HG03342 (cell line): ENCODE measurements around the gene FOXJ2.
A peak's percentile ranks its signal among the peaks of the same experiment; 100 is the strongest.
"Not testable (repeated sequence)": the region's sequence is repeated elsewhere in the genome, so short reads cannot be mapped to it uniquely, and the experiment has no call there.

ENCODE experiments used
- ATAC-seq: cut with Tn5 transposase; IDR thresholded peaks from one replicate; pipeline ENCODE4 v1.9.1; 2021; ENCODE audit warnings: mild to moderate bottlenecking, moderate library complexity; ENCODE audit not compliant: unreplicated experiment

The FOXJ2 gene

DNA sequence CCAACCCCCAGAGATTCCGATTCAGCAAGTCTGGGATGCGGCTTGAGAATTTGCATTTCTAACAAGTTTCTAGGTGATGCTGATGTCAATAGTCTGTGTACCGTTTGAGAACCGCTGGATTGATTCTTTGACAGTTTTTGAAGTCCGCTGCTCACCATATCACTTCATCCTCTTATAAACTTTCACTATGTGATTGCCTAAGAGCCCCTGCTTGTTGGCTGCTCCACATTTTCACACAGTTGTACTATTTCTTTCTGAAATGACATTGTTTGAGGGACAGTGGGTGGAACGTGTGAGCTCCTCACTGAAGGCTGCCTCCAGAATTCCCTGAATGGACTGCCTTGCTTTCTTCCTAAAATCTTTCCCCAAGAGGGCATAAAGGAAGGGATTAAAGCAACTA is 26.0 kb downstream of the FOXJ2 start:
- ATAC-seq: no peak

DNA sequence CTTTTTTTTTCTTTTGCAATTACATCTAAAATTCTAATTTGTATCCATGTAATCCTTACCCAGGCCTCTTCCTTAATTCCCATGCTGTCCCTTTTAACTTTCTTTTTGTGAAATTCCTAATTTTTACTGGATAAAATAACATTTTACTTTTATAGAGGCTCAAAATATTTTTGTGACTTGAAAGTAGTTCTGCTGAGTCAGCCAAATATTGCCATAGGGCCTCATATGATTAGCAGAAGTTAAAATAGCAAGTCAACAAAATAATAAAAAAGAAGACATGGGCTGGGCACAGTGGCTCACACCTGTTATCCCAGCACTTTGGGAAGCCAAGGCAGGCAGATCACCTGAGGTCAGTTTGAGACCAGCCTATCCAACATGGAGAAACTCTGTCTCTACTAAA is 31.6 kb downstream of the FOXJ2 start:
- ATAC-seq: no peak

DNA sequence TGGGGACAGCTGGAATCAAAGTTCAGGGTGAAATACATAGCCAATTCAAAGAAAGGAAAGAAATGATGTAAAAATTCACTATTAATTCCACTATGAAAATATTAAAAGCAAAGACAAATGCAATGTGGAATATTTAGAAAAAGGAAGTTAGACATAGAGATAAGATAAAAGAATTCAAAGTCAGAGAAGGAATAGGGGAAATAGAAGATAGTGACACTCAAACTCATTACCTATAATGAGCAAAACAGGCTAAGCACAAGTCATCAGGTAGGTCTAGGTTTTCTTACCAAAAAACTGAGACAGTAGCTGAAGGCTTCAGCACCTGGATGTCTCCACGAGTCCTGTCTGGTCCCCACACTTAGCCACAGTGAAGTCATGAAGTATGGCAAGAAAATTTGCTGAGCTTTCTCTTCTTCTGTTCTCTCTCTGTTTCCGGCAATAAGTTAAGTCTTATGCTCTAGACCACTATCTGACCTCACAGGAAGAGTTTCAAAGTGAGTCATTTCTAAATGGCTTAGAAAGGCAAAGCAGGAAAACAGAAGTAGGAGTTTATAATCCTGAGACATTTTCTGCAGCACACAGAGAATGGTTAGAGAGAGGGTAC is 33.6 kb downstream of the FOXJ2 start, which contains the start of gene C3AR1:
TSS of gene C3AR1 (minus strand) at position 369 of the 604 bp plus-strand sequence. CDS start 6,174 bp downstream, outside the sequence.
- ATAC-seq: peak; percentile 84

DNA sequence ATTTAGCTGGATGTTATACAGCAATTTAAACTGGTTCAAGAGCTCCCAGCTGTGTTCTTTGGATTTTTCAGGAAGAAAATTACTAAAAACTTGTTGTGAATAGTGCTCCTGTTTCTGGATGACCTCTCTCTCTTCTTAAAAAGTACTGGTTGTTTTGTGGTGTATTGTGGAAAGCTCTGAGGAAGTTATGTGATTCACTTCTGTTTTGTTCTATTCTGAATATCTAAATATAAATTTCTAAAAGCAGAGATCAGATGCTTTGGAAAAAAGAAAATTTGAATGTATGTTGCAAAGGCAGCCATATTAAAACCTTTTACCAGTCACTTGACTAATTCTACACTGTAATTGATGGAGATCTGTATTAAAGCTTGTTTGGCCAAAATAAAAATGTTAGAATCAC is 37.1 kb downstream of the FOXJ2 start:
- ATAC-seq: no peak

DNA sequence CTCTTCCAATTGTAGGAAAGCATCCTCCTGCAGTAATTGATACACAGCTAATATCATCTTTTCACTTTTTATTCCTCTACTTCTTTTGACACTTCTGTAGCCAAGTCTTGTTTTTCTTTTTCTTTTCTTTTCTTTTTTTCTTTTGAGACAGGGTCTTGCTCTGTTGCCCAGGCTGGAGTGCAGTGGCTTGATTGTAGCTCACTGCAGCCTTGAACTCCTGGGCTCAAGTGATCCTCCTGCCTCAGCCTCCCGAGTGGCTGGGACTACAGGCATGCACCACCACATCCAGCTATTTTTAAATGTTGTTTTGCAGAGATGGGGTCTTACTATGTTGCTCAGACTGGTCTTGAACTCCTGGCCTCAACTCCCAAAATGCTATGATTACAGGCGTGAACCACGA is 39.3 kb downstream of the FOXJ2 start:
- not testable (repeated sequence) for ATAC-seq

DNA sequence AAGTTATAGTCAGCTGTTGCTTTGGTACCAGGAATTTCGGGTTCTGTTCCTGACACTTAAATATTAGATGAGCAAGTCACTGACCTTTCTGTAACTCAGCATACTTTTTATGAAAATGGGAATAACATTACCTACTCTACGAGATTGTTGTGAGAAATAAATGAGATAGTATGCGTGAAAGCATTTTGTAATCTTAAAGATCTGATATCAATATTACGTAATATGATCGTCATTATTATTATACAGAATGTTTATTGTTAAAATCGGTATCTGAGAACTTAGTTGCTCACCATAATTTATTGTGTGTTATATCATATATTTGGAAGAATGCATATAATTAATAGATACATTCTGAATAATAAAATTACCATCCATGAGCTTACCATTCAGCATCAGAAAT is 43.4 kb downstream of the FOXJ2 start:
- ATAC-seq: no peak

DNA sequence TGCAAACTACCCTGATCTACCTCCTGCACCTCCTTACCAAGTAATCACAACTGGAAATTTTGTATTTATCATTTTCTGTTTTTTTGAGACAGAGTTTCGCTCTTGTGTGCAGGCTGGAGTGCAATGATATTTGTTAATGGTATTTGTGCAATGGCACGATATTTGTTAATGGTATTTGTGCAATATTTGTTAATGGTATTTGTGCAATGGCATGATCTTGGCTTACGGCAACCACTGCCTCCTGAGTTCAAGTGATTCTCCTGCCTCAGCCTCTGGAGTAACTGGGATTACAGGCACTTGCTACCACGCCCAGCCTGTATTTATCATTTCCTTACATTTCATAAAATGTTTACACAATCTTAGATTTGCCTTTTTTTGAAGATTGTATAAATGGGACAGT is 43.9 kb downstream of the FOXJ2 start:
- ATAC-seq: no peak

DNA sequence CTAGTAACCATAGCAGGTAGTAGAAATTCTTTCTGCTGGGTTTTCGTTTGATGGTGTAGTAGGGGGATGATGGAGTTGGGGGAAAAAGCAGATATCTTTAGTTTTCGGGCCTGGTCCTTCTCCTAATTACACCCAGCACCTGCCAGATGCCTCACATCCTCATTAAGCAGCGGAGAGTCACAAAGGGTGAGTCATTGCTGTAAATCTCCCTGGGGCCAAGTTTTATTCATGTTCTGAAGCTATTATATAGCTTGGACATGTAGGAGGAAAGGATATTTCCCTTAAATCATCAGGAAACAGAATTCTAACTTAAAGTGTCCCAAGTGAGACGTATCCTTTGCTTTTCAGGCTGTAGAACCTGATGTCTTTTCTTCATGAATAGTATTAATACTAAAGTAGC is 44.7 kb downstream of the FOXJ2 start:
- ATAC-seq: no peak

DNA sequence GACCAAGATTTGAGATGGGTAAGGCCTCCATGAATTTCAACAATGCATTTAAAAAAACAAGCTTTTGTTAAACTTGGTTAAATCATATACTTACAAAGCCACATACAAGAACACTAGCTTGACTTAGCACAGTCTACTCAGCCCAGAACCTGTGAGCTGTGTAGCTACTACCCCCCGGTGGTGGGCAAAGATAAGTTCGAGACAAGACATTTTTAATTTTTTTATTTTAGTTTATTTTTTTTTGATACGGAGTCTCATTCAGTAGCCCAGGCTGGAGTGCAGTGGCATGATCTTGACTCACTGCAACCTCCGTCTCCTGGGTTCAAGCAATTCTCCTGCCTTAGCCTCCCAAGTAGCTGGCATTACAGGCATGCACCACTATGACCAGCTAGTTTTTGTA is 45.9 kb downstream of the FOXJ2 start:
- ATAC-seq: no peak

DNA sequence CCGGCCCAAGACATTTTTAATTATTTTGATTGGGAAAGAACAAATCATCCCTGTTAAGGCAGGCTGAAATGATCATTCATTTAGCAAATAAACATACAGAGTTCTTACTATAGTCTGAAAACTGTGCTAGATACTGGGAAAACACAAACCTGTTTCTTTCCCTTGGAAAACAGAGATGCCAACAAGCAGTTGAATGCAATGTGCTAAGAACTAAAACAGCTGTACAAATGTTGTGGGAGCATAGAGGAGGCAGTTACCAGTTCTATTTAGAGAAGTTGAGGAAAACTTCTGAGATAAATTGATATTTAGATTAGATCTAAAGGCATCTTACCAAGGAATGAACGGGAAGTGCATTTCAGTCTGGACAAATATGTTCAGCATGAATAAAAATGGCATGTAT is 46.4 kb downstream of the FOXJ2 start:
- no peak for ATAC-seq

DNA sequence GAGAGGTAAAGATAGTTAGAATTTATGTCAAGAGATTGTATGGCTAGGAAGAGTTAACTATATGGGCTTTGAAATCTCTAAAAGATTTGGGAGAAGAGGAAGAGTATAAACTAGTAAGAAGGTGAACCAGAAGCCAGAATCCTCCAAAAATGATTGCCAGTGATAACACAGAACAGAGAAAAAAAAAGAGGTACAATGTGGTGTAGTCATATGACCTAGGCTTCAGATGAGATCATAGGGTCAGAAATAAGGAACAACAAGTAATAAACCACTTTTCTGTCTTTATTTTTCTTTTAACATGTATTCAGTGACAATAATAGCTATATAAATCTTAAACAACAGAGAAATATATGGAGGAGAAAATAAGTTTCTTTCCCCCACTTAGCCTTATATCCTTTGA is 47.6 kb downstream of the FOXJ2 start:
- no peak for ATAC-seq

DNA sequence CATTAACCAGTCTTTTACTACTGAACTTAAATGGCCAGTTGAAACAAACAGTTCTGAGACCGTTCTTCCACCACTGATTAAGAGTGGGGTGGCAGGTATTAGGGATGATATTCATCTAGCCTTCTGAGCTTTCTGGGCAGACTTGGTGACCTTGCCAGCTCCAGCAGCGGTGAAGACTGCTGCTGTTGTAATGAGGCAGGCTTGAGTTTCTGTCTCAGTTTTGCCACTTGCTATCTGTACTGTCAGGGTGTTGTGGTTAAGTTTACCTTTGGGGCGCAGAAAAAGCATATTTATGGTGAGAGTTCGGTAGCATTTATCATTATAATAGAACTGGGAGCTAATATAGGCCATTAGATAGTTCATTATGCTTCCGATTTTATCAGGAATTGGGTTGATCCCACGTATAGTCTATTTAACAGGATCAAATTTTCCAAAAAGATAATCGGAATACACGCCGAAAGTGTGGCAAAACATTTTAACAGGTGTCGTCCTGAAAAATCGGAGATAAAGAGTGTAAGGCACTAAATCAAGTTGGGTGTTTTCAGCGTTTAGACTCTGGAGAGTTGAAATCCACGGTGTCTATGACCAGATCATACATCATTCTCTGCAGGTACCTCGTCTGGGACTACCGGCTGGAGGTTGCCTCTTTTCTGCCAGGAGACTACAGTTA is 48.9 kb downstream of the FOXJ2 start:
- ATAC-seq: no peak

DNA sequence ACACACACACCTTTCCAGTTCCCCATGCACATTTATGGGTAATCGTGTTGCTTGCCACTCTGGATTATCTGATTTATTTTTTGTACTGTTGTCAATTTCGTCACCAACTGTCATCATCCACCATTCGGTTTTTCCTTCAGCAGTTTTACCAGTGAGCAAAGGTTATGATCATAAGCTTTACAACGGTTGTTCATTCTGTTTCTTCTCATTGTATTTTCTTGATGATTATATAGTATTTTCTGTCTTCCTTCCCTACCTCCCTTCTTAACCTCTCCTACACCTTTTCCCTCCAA is 50.2 kb downstream of the FOXJ2 start:
- no peak for ATAC-seq

DNA sequence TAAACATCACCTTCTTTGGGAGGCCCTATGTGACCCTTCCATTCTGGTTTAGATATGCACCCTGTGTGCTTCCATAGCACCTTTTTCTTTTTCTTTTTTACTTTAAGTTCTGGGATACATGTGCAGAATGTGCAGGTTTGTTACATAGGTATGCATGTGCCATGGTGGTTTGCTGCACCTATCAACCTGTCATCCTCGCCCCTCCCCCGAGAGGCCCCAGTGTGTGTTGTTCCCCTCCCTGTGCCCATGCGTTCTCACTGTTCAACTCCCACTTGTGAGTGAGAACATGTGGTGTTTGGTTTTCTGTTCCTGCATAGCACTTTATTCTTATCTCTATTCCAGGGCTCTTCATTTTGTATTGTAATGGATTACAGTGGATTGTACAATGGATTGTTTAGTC is 51.8 kb downstream of the FOXJ2 start:
- not testable (repeated sequence) for ATAC-seq

DNA sequence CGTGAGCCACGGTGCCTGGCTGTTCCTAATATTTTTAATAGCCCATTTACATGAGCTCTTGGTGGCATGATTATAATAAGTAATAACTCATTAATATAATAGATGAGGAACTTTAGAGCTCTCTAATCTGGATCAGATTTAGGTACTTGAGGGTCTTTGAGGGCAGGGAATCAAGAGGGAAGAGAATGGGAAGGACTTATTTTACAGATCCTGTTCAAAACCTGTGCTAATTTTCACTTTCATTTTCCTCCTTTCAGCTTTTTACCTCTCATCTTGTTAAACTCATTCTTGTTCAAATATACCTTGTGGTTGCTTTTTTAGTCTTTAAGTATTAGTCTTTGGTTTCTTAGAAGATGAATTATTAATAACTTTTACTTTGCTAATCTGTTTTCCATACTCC is 55.1 kb downstream of the FOXJ2 start:
- ATAC-seq: no peak

DNA sequence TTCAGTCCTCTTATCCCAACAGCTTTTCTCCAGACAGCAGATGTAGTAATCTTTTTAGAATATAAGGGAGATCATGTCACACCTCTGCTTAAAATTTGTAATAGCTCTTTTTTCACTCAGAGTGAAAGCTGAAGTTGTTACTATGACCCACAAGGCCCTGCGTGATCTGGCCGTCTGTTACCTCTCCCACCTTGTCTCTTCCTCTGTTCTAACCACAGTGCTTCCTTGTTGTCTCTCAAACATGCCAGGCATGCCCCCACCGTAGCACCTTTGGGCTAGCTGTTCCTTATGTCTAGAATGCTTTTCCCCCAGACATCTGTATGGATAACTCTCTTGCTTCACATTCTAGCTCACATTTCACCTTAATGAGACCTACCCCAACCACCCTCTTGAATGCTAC is 56.1 kb downstream of the FOXJ2 start:
- ATAC-seq: peak; percentile 68

DNA sequence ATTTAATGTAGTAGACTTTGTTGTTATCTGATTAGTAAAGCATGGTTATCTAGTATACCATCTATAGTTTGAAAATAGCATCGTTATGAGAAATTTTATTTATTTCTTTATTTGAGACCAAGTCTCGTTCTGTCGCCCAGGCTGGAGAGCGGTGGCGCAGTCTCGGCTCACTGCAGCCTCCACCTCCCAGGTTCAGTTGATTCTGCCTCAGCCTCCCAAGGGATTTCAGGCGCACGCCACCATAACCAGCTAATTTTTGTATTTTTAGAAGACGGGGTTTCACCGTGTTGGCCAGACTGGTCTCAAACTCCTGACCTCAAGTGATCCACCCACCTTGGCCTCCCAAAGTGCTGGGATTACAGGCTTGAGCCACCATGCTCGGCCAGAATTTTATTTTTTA is 56.8 kb downstream of the FOXJ2 start:
- ATAC-seq: not testable (repeated sequence)

DNA sequence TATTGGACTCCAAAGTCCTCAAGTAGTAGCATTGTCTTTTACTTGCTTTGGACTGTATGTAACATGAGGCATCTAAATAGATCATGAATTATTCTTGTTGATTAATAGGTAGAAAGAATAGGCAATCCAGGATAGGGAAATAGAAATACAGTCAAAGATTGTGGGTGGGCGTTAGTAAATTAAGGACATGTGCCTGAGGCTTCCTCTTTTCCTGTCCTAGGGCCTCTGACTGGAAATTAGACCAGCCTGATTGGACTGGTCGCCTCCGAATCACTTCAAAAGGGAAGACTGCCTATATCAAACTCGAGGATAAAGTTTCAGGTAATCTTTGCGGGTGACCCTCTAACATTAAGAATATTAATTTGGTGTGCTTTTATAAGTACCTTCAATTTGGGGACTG is 57.2 kb downstream of the FOXJ2 start:
- ATAC-seq: no peak

DNA sequence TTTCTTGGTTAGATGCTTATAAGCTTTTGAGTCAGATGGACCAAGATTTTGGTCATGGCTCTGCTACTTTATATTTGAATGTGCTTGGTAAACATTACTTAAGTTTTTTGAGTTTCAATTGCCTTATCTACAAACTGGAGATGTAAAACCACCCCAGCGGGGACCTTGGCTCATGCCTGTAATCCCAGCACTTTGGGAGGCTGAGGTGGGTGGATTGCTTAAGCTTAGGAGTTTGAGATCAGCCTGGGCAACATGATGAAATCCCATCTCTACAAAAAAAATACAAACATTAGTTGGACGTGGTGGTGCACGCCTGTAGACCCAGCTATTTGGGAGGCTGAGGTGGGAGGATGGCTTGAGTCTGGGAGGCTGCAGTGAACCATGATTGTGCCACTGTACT is 60.8 kb downstream of the FOXJ2 start:
- no peak for ATAC-seq

DNA sequence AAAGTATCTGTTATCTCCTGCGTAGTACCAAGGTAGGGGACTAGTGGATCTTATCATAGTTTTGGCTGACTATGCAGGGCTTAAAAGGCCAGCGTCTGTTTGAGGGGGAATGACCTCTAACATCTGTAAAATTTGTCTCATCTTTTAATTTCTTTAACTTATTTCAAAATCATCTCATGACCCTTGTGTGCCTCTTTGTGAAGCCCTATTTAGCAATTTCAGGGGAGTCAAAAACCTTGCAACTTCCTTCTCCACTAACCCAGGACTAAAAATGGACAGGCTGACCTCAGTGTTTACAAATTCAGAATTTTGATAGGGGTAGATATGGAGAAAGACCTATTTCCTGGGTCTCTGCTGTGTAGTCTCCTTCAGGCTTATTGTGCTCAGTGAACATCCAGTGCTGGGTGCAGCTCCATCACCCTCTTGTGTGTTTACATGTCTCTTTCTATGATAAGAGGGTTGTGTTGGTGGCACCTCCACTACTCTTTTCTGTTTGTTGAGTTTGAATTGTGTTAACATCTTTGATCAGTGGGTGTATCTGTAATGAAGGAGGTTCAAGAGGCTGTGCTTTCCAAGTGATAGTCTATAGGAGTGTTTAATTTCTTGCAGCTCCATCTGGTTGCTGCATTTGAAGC is 63.9 kb downstream of the FOXJ2 start:
- ATAC-seq: no peak

DNA sequence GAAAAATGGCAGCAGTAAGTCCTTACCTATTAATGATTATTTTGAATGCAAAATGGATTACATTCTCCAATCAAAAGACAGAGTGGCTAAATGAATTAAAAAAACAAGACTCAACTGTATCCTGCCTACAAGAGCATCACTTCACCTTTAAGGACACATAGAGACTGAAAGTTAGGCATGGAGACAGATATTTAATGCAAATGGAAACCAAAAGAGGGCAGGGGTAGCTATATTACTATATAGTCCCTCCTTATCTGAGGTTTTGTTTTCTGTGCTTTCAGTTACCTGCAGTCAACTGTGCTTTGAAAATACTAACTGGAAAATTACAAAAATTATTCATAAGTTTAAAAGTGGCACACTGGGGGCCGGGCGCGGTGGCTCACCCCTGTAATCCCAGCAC is 66.7 kb downstream of the FOXJ2 start:
- ATAC-seq: no peak
